NCI-H2196 (cell line): ENCODE measurements around the gene SRPX2.

ENCODE experiments used
- DNase-seq: peaks from one replicate; lab custom pipeline; 2025; ENCODE audit not compliant: unreplicated experiment; lab: John Stamatoyannopoulos, UW

Gene SRPX2, protein sequence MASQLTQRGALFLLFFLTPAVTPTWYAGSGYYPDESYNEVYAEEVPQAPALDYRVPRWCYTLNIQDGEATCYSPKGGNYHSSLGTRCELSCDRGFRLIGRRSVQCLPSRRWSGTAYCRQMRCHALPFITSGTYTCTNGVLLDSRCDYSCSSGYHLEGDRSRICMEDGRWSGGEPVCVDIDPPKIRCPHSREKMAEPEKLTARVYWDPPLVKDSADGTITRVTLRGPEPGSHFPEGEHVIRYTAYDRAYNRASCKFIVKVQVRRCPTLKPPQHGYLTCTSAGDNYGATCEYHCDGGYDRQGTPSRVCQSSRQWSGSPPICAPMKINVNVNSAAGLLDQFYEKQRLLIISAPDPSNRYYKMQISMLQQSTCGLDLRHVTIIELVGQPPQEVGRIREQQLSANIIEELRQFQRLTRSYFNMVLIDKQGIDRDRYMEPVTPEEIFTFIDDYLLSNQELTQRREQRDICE

GRCh38 chrX:100643956-100644860 is at the start of gene SRPX2:
SRPX2 (plus strand) TSS chrX:100644199; CDS start chrX:100646323, 2,124 bp downstream.
- DNase-seq, result no peak

DNA sequence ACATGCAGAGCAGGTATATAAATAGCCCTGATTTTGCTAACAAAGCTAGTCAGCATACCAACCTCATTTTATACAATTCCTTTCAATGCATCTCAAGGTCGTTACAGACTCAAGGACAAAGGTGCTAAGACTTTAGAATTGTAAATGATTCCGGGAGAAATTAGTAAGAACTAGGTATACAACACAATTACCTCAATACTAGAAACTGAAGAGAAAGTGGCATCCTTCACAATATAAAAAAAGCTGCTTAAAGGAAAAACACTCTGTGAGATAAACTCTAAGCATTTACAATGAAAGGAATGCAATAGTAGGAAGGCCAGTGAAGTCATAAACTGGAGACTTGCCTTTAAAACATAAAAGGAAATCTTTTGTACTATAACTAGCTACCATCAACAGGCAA is 47.4 kb upstream of the SRPX2 start:
- DNase-seq, result no peak

DNA sequence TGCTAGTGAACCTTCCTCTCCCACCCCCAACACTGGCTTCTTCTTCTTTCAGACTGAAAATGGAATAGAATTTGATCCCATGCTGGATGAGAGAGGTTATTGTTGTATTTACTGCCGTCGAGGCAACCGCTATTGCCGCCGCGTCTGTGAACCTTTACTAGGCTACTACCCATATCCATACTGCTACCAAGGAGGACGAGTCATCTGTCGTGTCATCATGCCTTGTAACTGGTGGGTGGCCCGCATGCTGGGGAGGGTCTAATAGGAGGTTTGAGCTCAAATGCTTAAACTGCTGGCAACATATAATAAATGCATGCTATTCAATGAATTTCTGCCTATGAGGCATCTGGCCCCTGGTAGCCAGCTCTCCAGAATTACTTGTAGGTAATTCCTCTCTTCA is 44.5 kb upstream of the SRPX2 start:
- DNase-seq, result no peak

DNA sequence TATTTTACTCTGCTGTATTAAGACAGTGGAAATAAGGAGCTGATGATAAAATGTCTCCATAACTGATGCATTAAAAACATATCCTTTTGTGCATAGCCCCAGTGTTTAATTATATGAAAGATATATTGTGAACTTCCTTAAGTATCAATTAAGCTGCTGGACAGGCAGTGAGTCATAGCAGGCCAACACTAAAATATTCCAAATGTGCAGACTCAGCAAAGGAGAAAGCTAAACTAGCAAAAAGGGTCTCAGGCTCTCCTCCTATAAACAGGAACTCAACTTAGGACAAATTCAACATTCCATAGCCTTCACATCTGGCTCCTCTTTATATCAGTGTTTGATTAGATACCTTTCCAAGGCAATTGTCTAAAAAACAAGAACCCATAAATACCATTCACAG is 43.7 kb upstream of the SRPX2 start:
- no peak for DNase-seq

- DNase-seq, result no peak
Measured at GRCh38 chrX:100600758-100601157, 43.2 kb upstream of the SRPX2 start.

GRCh38 chrX:100606753-100607152 is 37.2 kb upstream of the SRPX2 start:
- DNase-seq, result no peak

GRCh38 chrX:100609591-100609990 is 34.4 kb upstream of the SRPX2 start:
- DNase-seq, result no peak

GRCh38 chrX:100611951-100612350 is 32.0 kb upstream of the SRPX2 start:
- no peak for DNase-seq

GRCh38 chrX:100615005-100615404 is 29.0 kb upstream of the SRPX2 start:
- peak; percentile 1 for DNase-seq

- DNase-seq, result no peak
Measured at GRCh38 chrX:100623001-100623400, 21.0 kb upstream of the SRPX2 start.

GRCh38 chrX:100625985-100626491 is 18.0 kb upstream of the SRPX2 start:
- DNase-seq, result no peak

- DNase-seq, result no peak
Measured at GRCh38 chrX:100635040-100635439, 9.0 kb upstream of the SRPX2 start.

DNA sequence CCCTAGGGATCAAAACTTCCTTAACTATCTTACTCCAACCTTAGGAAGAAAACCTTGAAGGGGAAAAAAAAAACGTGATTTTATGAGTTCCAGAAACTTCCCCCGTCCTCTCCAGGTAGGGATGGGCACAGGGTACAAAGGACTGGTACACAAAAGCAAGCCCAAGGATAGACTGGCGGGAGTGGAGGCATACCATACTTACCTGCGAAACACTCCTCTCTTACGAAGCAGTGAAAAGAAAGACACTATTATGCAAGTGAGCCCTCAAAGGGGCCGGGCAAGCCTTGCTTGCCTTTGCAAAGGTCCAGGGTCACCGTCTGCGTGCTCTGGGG is 8.0 kb upstream of the SRPX2 start:
- DNase-seq, result no peak

DNA sequence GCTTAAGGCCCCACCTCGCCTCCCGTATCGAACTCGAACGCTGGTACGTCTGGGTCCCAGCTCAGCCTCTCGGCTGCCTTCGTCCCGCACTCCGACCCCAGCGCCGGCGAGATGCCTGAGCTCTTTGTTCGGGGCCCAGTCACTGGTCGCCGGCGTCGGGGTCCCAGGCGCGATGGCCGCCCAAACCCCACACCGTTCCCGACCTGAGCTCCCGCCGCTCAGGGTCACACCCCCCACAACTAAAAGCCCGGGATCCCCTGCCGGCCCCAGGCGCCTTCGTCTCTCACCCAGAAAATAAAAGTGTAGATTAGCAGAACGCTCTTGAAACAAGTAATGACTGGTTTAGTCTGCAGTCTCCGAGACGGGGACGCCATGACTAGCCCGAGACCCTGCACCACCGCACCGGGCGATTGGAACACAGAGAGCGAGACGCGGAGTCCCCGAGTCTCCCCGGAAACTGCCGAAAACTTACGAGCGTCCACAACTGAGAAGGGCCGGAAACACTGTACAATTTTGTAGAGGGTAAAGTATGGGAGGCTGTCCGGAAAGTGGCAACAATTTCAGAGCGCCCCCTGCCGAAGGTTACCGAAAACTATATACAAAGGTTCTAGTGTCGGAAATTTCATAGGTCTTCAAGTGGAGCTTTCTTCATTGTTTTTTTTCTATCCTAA is 7.5 kb upstream of the SRPX2 start, which contains the start of gene TSPAN6:
TSPAN6 (minus strand) TSS at position 486 of the 671 bp plus-strand sequence; CDS start at position 374, 112 bp downstream.
- peak; percentile 52 for DNase-seq

- no peak for DNase-seq
Measured at GRCh38 chrX:100642290-100642689, 1.7 kb upstream of the SRPX2 start.

DNA sequence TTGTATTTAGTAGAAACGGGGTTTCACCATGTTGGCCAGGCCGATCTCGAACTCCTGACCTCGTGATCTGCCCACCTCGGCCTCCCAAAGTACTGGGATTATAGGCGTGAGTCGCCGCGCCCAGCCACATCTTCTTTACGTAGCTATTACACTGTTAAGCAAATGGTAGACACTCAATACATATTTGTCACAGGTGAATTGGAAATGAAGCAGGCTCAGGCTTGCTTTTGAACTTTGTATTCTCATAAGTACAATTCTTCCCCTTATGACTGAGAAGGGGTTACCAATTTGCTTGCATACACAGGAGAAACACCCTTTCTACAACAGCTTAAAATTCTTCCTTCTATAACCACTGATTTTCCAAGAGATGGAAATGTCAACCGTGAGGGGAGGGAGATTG is 787 bp upstream of the SRPX2 start:
- no peak for DNase-seq

GRCh38 chrX:100645106-100645505 is 1.1 kb downstream of the SRPX2 start:
- no peak for DNase-seq

GRCh38 chrX:100647095-100647494 is 3.1 kb downstream of the SRPX2 start:
- no peak for DNase-seq

DNA sequence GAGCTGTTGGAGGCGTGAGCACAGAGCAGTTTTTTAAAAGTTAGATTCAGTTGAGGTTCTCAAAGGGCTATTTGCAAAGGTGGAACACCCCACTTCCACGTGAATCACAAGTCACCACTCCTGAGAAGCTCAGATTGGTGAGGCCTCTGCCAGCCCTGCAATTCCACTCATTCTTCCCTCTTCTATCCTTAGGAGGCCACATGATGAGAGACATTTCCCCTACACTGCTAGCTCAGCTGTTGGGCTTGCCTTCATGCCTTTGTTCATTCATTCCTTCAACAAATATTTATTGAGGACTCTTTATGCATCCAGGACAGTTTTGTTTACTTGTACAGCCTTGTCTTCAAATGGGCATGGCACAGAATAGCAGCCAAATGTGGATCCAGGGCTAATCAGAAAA is 3.7 kb downstream of the SRPX2 start:
- DNase-seq, result no peak

DNA sequence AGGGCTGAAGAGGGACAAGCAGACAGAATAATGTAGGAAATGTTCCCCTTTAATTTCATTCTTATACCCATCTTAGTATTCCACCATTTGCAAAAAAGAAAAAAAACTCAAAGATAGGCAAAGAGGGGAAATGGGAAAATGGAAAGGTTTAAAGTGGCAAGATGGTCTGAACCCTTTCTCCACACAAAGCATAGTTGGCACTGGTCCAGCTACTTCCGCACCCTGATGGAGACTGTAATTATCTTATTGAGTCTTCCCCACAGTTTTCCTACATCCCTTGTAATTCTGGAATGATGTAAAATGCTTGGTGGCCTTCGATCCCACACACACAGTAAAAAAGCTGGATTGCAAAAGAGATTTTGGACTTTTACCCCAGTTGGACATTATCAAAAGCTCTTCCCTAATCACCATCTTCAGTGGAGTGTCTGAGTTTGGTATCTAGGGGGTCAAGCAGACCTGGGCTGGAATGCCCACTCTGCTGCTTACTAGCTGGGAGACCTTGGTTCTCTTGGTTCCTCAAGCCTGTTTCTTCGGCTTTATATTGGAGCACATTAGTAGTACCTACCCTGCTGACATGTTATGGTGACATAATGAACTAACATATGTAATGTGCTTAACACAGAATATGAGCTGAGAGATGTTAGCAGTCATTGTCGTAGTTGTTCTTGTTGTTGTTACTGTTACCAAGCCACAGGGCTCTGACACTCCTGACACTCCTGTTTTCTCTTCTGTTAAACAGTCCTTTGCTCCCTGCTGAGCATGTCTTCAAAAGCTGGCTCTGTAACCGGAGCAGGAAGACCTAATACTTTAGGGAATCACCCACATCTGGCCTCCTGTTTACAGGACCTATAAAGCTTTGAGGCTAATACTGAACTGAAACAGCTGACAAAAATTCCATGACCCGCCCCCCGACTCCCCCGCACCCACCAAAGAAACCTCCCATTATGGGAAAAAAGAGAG is 4.7 kb downstream of the SRPX2 start:
- no peak for DNase-seq
